Measurements from ENCODE around the gene SLC27A5.

The SLC27A5 gene

DNA sequence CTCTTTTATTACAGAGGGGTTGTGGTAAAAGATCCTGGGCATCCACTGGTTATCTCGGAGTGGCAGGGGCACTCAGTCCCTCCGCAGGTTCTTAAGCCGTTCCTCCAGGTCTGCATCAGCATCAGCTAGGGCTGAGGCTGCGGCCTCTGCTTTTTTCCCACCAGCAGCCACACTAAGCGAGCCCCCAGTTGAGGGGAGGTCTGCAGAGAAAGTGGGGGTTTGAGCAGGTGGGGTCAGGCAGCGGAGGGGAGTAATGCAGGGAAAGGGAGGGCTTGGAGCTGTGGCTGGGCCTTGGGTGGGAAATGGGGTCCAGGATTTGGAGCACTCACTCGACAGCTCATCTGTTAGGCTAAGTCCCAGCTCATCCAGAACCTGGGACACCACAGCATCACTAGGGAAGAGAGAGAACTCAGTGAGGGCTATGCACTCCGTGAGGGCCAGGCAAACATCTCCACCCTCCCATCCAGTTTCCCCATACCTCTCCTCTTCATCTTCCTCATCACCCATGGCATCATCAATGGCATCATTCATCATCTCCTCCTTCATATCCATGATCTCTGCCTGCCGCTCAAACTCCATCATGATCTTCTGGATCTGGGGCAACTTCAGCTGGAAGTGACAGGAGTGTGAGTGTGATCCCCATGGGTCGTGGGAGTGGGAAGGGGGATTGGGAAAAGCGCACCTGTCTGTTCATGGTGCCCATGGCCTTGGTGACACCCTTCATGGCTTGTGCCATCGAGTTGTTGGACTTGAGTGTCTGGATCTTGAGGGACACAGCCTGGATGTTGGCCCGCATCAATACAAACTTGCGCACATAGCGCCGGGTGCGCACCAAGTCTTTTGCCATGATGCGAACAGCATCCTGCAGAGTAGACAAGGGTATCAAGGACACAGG, 40.0 kb upstream of the SLC27A5 start:
- no peak for TF ChIP-seq PAX5 (IDR thresholded peaks at IDR 0.05; ENCODE audit: insufficient read depth, low read length, severe bottlenecking)
- no peak for TF ChIP-seq SPI1 (IDR thresholded peaks at IDR 0.05; ENCODE audit: low read depth, low read length)
- TF ChIP-seq TAF1 (IDR thresholded peaks at IDR 0.05; ENCODE audit: low read depth, low read length): no peak
- TF ChIP-seq POLR2A (IDR thresholded peaks at IDR 0.05; ENCODE audit: low read depth, low read length): peak; percentile 71; the same call in 1 of the 2 replicates
- TF ChIP-seq POLR2AphosphoS5 (IDR thresholded peaks at IDR 0.05; ENCODE audit: low read depth, low read length): peak; percentile 74; the same call in 1 of the 2 replicates
- no peak for TF ChIP-seq POU2F2 (IDR thresholded peaks at IDR 0.05; ENCODE audit: low read depth, low read length)
- DNase-seq (ENCODE audit: insufficient read length, low spot score) (no peak), FAIRE-seq (peak; percentile 9)

DNA sequence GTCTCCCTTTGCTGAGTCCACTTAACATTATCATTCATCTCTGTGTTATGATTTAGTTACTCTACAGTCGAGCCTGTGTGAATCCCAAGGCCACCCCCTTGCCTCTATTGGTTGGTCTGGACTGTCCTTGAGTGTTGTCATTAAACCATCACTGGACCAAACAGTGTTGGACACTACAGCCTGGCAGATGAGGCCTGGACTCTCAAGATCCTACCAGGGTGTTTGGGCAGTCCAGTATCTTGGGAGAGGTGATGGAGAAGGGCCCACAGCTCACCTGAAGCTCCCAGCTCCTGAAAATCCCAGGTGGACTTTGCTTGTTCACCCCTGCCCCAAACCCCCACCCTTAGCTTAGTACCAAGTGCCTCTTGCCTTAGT, 39.3 kb upstream of the SLC27A5 start:
- TF ChIP-seq PAX5 (IDR thresholded peaks at IDR 0.05; ENCODE audit: insufficient read depth, low read length, severe bottlenecking) (no peak), POU2F2 (IDR thresholded peaks at IDR 0.05; ENCODE audit: low read depth, low read length) (no peak), SPI1 (IDR thresholded peaks at IDR 0.05; ENCODE audit: low read depth, low read length) (no peak), POLR2A (IDR thresholded peaks at IDR 0.05; ENCODE audit: low read depth, low read length) (peak; percentile 37; the same call in 1 of the 2 replicates)
- no peak for FAIRE-seq

DNA sequence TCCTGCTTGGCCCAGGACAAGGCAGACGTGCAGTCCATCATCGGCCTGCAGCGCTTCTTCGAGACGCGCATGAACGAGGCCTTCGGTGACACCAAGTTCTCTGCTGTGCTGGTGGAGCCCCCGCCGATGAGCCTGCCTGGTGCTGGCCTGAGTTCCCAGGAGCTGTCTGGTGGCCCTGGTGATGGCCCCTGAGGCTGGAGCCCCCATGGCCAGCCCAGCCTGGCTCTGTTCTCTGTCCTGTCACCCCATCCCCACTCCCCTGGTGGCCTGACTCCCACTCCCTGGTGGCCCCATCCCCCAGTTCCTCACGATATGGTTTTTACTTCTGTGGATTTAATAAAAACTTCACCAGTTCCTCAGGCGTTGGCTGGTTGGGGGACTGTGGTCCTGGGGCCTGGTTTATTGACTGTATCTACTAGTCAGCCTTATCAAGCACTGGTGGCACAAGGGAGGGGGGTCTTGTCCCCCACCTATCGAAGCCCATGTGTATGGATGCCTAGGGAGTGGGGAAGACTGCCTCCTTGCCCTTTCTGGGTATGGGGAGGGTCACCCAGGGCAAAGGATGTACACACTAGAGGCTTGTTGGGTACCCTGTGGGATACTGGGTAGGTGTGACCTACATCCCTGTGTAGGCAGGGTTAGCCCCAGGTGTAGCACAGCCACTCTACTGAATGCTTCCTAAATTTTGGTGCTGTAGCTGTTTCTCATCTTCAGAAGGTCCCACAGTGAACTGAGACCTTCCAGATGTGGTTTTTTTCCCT, 38.8 kb upstream of the SLC27A5 start:
- no peak for TF ChIP-seq POLR2A (IDR thresholded peaks at IDR 0.05; ENCODE audit: low read depth, low read length)
- no peak for TF ChIP-seq TAF1 (IDR thresholded peaks at IDR 0.05; ENCODE audit: low read depth, low read length)
- TF ChIP-seq POLR2AphosphoS5 (IDR thresholded peaks at IDR 0.05; ENCODE audit: low read depth, low read length): no peak
- no peak for TF ChIP-seq SPI1 (IDR thresholded peaks at IDR 0.05; ENCODE audit: low read depth, low read length)
- TF ChIP-seq PAX5 (IDR thresholded peaks at IDR 0.05; ENCODE audit: insufficient read depth, low read length, severe bottlenecking): no peak
- TF ChIP-seq POU2F2 (IDR thresholded peaks at IDR 0.05; ENCODE audit: low read depth, low read length): no peak
- DNase-seq (ENCODE audit: insufficient read length, low spot score): no peak

More for the DNA sequence above, 39.3 kb upstream of the SLC27A5 start:
- DNase-seq (ENCODE audit: insufficient read length, low spot score): no peak

DNA sequence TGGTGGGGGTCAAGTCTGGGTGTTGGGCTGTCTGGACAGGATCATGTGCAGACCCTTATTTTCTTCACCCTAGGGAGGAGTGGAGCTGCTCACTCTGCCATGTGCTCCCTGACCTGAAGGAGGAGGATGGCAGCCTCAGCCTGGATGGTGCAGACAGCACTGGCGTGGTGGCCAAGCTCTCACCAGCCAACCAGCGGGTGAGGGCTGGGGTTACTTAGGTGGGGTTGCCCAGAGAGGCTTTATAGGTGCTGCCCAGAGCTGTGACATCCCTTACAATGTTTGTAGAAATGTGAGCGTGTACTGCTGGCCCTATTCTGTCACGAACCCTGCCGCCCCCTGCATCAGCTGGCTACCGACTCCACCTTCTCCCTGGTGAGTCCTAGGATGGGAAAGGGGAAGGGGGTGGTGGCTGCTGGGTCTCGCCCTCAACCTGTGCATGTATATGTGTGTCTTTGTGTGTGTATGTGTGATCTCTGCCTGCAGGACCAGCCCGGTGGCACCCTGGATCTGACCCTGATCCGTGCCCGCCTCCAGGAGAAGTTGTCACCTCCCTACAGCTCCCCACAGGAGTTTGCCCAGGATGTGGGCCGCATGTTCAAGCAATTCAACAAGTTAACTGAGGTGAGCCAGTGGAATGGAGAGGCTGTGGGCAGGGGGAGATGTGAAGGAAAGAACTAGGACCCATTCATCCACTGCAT, 38.0 kb upstream of the SLC27A5 start:
- TF ChIP-seq TAF1 (IDR thresholded peaks at IDR 0.05; ENCODE audit: low read depth, low read length) (no peak), PAX5 (IDR thresholded peaks at IDR 0.05; ENCODE audit: insufficient read depth, low read length, severe bottlenecking) (no peak), POLR2A (IDR thresholded peaks at IDR 0.05; ENCODE audit: low read depth, low read length) (no peak), POU2F2 (IDR thresholded peaks at IDR 0.05; ENCODE audit: low read depth, low read length) (no peak), POLR2AphosphoS5 (IDR thresholded peaks at IDR 0.05; ENCODE audit: low read depth, low read length) (no peak; the same call in 1 of the 2 replicates), SPI1 (IDR thresholded peaks at IDR 0.05; ENCODE audit: low read depth, low read length) (no peak)
- FAIRE-seq: no peak
- DNase-seq (ENCODE audit: insufficient read length, low spot score): no peak

More for the DNA sequence above, 38.8 kb upstream of the SLC27A5 start:
- FAIRE-seq: no peak

DNA sequence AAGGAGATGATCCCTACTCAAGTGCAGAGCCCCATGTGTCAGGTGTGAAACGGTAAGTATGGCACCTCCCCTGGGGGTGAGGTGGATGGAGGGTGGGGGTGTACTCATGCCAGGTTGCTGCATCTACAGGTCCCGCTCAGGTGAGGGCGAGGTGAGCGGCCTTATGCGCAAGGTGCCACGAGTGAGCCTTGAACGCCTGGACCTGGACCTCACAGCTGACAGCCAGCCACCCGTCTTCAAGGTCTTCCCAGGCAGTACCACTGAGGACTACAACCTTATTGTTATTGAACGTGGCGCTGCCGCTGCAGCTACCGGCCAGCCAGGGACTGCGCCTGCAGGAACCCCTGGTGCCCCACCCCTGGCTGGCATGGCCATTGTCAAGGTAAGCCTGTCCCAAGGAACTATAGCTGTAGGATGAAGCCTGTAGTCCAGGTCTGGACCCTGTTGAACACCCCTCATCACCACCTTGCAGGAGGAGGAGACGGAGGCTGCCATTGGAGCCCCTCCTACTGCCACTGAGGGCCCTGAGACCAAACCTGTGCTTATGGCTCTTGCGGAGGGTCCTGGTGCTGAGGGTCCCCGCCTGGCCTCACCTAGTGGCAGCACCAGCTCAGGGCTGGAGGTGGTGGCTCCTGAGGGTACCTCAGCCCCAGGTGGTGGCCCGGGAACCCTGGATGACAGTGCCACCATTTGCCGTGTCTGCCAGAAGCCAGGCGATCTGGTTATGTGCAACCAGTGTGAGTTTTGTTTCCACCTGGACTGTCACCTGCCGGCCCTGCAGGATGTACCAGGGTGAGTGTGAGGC, 37.3 kb upstream of the SLC27A5 start:
- DNase-seq (ENCODE audit: insufficient read length, low spot score) (no peak), FAIRE-seq (no peak)
- TF ChIP-seq PAX5 (IDR thresholded peaks at IDR 0.05; ENCODE audit: insufficient read depth, low read length, severe bottlenecking) (no peak), POU2F2 (IDR thresholded peaks at IDR 0.05; ENCODE audit: low read depth, low read length) (no peak), SPI1 (IDR thresholded peaks at IDR 0.05; ENCODE audit: low read depth, low read length) (no peak), TAF1 (IDR thresholded peaks at IDR 0.05; ENCODE audit: low read depth, low read length) (no peak), POLR2AphosphoS5 (IDR thresholded peaks at IDR 0.05; ENCODE audit: low read depth, low read length) (no peak; the same call in 1 of the 2 replicates), POLR2A (IDR thresholded peaks at IDR 0.05; ENCODE audit: low read depth, low read length) (no peak)

DNA sequence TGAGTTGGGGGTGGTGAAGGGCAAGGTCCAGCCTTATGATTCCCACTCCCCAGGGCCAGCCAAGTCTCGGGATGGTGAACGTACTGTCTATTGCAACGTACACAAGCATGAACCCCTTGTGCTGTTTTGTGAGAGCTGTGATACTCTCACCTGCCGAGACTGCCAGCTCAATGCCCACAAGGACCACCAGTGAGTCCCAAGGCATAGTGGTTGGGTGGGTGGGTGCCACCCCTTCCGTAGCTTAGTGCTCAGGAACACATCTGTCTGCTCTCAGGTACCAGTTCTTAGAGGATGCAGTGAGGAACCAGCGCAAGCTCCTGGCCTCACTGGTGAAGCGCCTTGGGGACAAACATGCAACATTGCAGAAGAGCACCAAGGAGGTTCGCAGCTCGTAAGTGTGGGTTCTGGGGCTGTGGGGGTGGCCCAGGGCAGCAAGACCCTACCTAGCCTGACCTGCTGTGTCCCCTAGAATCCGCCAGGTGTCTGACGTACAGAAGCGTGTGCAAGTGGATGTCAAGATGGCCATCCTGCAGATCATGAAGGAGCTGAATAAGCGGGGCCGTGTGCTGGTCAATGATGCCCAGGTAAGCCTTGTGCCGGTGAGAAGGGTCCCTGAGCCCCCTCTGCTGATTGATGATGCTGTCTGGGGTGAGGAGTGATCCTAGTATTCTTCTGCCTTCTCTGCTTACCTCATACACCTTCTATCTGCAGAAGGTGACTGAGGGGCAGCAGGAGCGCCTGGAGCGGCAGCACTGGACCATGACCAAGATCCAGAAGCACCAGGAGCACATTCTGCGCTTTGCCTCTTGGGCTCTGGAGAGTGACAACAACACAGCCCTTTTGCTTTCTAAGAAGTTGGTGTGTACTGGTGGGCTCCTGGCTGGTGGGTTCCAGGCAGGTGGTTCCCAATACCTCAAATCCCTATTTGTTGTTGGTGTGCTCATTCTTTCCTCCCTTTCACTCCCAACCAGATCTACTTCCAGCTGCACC, 35.8 kb upstream of the SLC27A5 start:
- DNase-seq (ENCODE audit: insufficient read length, low spot score): no peak
- TF ChIP-seq POLR2A (IDR thresholded peaks at IDR 0.05; ENCODE audit: low read depth, low read length): no peak; the same call in none of the 2 replicates
- TF ChIP-seq POLR2AphosphoS5 (IDR thresholded peaks at IDR 0.05; ENCODE audit: low read depth, low read length): peak; percentile 58
- no peak for TF ChIP-seq PAX5 (IDR thresholded peaks at IDR 0.05; ENCODE audit: insufficient read depth, low read length, severe bottlenecking)
- no peak for FAIRE-seq

DNA sequence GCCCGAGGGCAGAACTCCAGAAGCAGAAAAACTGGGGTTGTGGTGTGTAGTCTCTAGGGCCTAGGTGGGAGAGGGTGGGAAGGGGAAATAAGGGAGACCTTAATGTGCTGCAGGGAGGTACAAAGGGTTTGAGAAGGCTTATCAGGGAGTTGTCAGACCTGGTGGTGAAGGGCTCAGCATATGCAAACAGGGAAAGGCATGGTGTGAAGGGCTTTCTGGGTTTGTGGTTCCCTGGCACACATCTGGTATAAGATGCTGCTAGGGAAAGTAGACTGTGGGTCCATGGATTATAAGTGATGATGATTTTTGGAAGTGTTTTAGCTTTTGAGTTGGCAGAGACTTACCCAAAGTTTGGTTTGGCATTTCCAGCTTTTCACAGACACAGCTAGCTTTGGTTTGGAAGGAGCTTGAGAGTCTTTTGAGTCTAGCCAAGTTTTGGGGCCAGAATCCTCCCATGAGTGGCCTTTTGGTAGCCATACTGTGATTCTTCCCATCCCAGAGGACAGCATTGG, 34.3 kb upstream of the SLC27A5 start:
- TF ChIP-seq POLR2AphosphoS5 (IDR thresholded peaks at IDR 0.05; ENCODE audit: low read depth, low read length) (no peak), PAX5 (IDR thresholded peaks at IDR 0.05; ENCODE audit: insufficient read depth, low read length, severe bottlenecking) (no peak), POU2F2 (IDR thresholded peaks at IDR 0.05; ENCODE audit: low read depth, low read length) (no peak), SPI1 (IDR thresholded peaks at IDR 0.05; ENCODE audit: low read depth, low read length) (no peak), TAF1 (IDR thresholded peaks at IDR 0.05; ENCODE audit: low read depth, low read length) (no peak), POLR2A (IDR thresholded peaks at IDR 0.05; ENCODE audit: low read depth, low read length) (no peak)

More for the DNA sequence above, 34.3 kb upstream of the SLC27A5 start:
- FAIRE-seq: no peak
- no peak for DNase-seq (ENCODE audit: insufficient read length, low spot score)

Measured in GM12891 (cell line).